Panc1 (cell line): ENCODE results near the gene SLX4IP.

ENCODE experiments used
- CTCF ChIP-seq: fragments of 450-650 bp; IDR thresholded peaks from 2 replicates; pipeline ENCODE4 v1.5.1; 2017; ENCODE audit warnings: mild to moderate bottlenecking
- POLR2AphosphoS5 ChIP-seq: IDR thresholded peaks from 2 replicates; pipeline ENCODE4 v1.6.1; 2012; ENCODE audit warnings: mild to moderate bottlenecking, low read depth, low read length, moderate library complexity
- REST ChIP-seq, 2 experiments: IDR thresholded peaks; 2 replicates each; pipeline ENCODE4 v1.6.1; 2011 to 2012; ENCODE audit warnings: low read depth in 2 of 2, control low read depth in 1 of 2, low read length in 1 of 2, mild to moderate bottlenecking in 1 of 2, moderate library complexity in 1 of 2; ENCODE audit not compliant: insufficient read depth in 1 of 2

- TF ChIP-seq CTCF (no peak), POLR2AphosphoS5 (no peak), REST (IDR thresholded peaks at IDR 0.05; ENCODE audit: insufficient read depth in 1 of 2, low read depth in 2 of 2, low read length in 1 of 2) (no peak)
Measured at GRCh38 chr20:10483691-10484090, 48.6 kb downstream of the SLX4IP start.
